H1 (cell line): Measurements from ENCODE around the gene C12orf75.

Source experiments
- GABPA ChIP-seq: IDR thresholded peaks from 2 replicates; pipeline ENCODE4 v1.6.1; 2011; ENCODE audit warnings: mild to moderate bottlenecking, low read length, moderate library complexity, borderline replicate concordance; ENCODE audit not compliant: insufficient read depth
- JUND ChIP-seq: IDR thresholded peaks from 2 replicates; pipeline ENCODE4 v1.6.1; 2011; ENCODE audit warnings: mild to moderate bottlenecking, improper control_type of control experiment, low read length
- MAFK ChIP-seq: IDR thresholded peaks from 2 replicates; pipeline ENCODE4 v1.6.1; 2012; ENCODE audit warnings: low read depth, mild to moderate bottlenecking, improper control_type of control experiment, low read length
- POLR2A ChIP-seq, 2 experiments: IDR thresholded peaks; 1 replicate in 1 of 2; 2 replicates in 1 of 2; pipeline ENCODE4 v1.6.1; 2011; ENCODE audit warnings: low read depth in 2 of 2, low read length in 2 of 2, mild to moderate bottlenecking in 2 of 2; ENCODE audit errors: control extremely low read depth in 1 of 2
- SP2 ChIP-seq: IDR thresholded peaks from 2 replicates; pipeline ENCODE4 v1.6.1; 2012; ENCODE audit warnings: mild to moderate bottlenecking, low read length, inconsistent platforms
- TF ChIP-seq, protein P1 (sequence below), 3 experiments: IDR thresholded peaks; 1 replicate in 2 of 3; 2 replicates in 1 of 3; pipeline versions ENCODE4 v1.5.1 to v1.6.1; 2011; ENCODE audit warnings: low read length in 3 of 3, mild to moderate bottlenecking in 3 of 3, inconsistent platforms in 2 of 3, low read depth in 1 of 3, moderate library complexity in 1 of 3; ENCODE audit not compliant: insufficient read depth in 1 of 3; ENCODE audit errors: control extremely low read depth in 1 of 3

DNA sequence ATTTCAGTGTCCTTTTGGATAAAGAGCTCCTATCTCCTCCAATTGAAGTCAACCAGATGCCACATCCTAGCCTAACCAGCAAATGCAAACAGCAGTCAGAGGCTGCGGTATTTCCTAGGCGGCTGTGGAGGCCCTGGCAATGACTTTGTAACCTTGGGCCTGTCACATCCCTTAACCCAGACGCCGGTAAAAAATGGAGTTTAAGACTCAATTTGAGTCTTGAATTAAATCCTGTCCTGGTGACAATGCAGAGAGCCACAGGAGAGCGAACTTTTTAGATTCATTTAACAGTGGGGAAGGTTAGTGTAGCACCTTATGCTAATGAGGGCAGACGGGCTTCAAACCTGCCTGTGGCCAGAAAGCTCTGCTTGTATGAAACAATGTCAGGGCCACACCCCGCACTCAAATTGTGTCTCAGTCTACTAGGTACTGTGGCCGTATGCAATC lies 1.3 kb downstream of the C12orf75 start:
- no peak for TF ChIP-seq POLR2A (IDR thresholded peaks at IDR 0.05; ENCODE audit: control extremely low read depth in 1 of 2, low read depth in 2 of 2, low read length in 2 of 2)
- no peak for TF ChIP-seq SP2
- TF ChIP-seq, protein P1, sequence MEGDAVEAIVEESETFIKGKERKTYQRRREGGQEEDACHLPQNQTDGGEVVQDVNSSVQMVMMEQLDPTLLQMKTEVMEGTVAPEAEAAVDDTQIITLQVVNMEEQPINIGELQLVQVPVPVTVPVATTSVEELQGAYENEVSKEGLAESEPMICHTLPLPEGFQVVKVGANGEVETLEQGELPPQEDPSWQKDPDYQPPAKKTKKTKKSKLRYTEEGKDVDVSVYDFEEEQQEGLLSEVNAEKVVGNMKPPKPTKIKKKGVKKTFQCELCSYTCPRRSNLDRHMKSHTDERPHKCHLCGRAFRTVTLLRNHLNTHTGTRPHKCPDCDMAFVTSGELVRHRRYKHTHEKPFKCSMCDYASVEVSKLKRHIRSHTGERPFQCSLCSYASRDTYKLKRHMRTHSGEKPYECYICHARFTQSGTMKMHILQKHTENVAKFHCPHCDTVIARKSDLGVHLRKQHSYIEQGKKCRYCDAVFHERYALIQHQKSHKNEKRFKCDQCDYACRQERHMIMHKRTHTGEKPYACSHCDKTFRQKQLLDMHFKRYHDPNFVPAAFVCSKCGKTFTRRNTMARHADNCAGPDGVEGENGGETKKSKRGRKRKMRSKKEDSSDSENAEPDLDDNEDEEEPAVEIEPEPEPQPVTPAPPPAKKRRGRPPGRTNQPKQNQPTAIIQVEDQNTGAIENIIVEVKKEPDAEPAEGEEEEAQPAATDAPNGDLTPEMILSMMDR (IDR thresholded peaks at IDR 0.05; ENCODE audit: control extremely low read depth in 1 of 3, insufficient read depth in 1 of 3, low read depth in 1 of 3, low read length in 3 of 3) = no peak
- no peak for TF ChIP-seq MAFK
- no peak for TF ChIP-seq JUND
- TF ChIP-seq GABPA = no peak
